HCT116 (cell line): ENCODE results near the gene RECK. TPM values are rescaled to one million over a fixed set of nuclear protein-coding genes. Genes with fewer than 3 reads are reported as not detected.

Experiments
- ATAC-seq: fragments of 200-7000 bp; cut with Tn5 transposase; 2 replicates; pipeline ENCODE4 v1.9.1; 2020; ENCODE audit warnings: mild to moderate bottlenecking, moderate library complexity
- BruUV-seq: library from RNA; stranded (reverse); fragments of 400-500 nt; replicated peaks from 2 replicates; lab custom pipeline; 2021; lab: Mats Ljungman, UMichigan
- CTCF ChIA-PET: fragments of 300-600 bp; sonication (Branson Sonifier 250); formaldehyde crosslinking; loops from one replicate; lab custom pipeline; 2021; ENCODE audit warnings: antibody characterized with exemption; lab: Charles Lee
- POLR2A ChIA-PET: fragments of 300-600, 350-600 bp; sonication (Branson Sonifier 250); formaldehyde crosslinking; loops from one replicate; lab custom pipeline; 2021; ENCODE audit warnings: antibody characterized with exemption; lab: Charles Lee
- RAD21 ChIA-PET, 2 experiments: fragments of 300-600 bp; sonication (Branson Sonifier 250); formaldehyde crosslinking; loops; one replicate each; lab custom pipeline; 2023; ENCODE audit warnings: low total read pairs in 2 of 2; ENCODE audit not compliant: uncharacterized antibody in 2 of 2, unreplicated experiment in 2 of 2, low non-redundant PET in 1 of 2; lab: Charles Lee
- DNase-seq: peaks from one replicate; pipeline ENCODE4 v3.0.0-alpha.2; 2010; ENCODE audit warnings: low read depth, low spot score
- H2AFZ ChIP-seq: fragments of 200-600 bp; shearing (Covaris generic), sonication (generic); 2 replicates; pipeline ENCODE4 v1.6.1; 2017; ENCODE audit warnings: low read depth, mixed run types, mixed read lengths, antibody characterized with exemption, low read length; ENCODE audit not compliant: poor library complexity, severe bottlenecking
- H3K27ac ChIP-seq: 2 replicates; pipeline ENCODE4 v1.5.1; 2012; ENCODE audit warnings: low read depth, low read length
- H3K27me3 ChIP-seq: fragments of 200-600 bp; sonication (generic); 2 replicates; pipeline ENCODE4 v1.6.1; 2016; ENCODE audit warnings: mixed run types, low read length, mixed read lengths; ENCODE audit not compliant: insufficient read depth
- H3K36me3 ChIP-seq, 2 experiments: fragments of 200-500 bp in 1 of 2; fragments of 200-600 bp in 1 of 2; sonication (Bioruptor generic) in 1 of 2; sonication (generic) in 1 of 2; 2 replicates each; pipeline versions ENCODE4 v1.5.1 to v1.6.1; 2014 to 2016; ENCODE audit warnings: low read length in 2 of 2, inconsistent platforms in 1 of 2, mixed read lengths in 1 of 2, mixed run types in 1 of 2; ENCODE audit not compliant: insufficient read depth in 2 of 2, control insufficient read depth in 1 of 2
- H3K4me1 ChIP-seq, 2 experiments: fragments of 200-600 bp in 1 of 2; sonication (generic) in 1 of 2; 2 replicates each; pipeline versions ENCODE4 v1.5.1 to v1.6.1; 2012 to 2017; ENCODE audit warnings: low read length in 2 of 2, inconsistent platforms in 1 of 2, mild to moderate bottlenecking in 1 of 2, mixed read lengths in 1 of 2, mixed run types in 1 of 2, moderate library complexity in 1 of 2; ENCODE audit not compliant: insufficient read depth in 2 of 2, control insufficient read depth in 1 of 2
- H3K4me2 ChIP-seq: fragments of 200-600 bp; sonication (generic); 2 replicates; pipeline ENCODE4 v1.6.1; 2017; ENCODE audit warnings: mixed run types, low read length, mixed read lengths
- H3K4me3 ChIP-seq, 2 experiments: fragments of 200-600 bp in 1 of 2; sonication (generic) in 1 of 2; replicated peaks in 1 of 2; 2 replicates each; pipeline ENCODE4 v1.5.1; 2011 to 2016; ENCODE audit warnings: low read length in 2 of 2, control low read depth in 1 of 2, low read depth in 1 of 2, mild to moderate bottlenecking in 1 of 2, mixed read lengths in 1 of 2, mixed run types in 1 of 2
- H3K79me2 ChIP-seq: fragments of 200-600 bp; sonication (generic); 2 replicates; pipeline ENCODE4 v1.6.1; 2017; ENCODE audit warnings: mild to moderate bottlenecking, mixed run types, low read length, moderate library complexity, mixed read lengths; ENCODE audit not compliant: insufficient read depth
- H3K9ac ChIP-seq: fragments of 200-600 bp; sonication (generic); 2 replicates; pipeline ENCODE4 v1.6.1; 2016; ENCODE audit warnings: low read length, mixed read lengths
- H3K9me2 ChIP-seq: fragments of 200-600 bp; sonication (generic), shearing (Covaris generic); 2 replicates; pipeline ENCODE4 v1.6.1; 2017; ENCODE audit warnings: mixed run types, mild to moderate bottlenecking, moderate library complexity; ENCODE audit not compliant: insufficient read depth
- H3K9me3 ChIP-seq, 2 experiments: fragments of 200-500 bp in 1 of 2; fragments of 200-600 bp in 1 of 2; sonication (Bioruptor generic) in 1 of 2; sonication (generic) in 1 of 2; 2 replicates each; pipeline ENCODE4 v1.6.1; 2014 to 2017; ENCODE audit warnings: low read length in 2 of 2, mixed read lengths in 2 of 2, inconsistent platforms in 1 of 2, low read depth in 1 of 2, mild to moderate bottlenecking in 1 of 2, mixed run types in 1 of 2, moderate library complexity in 1 of 2; ENCODE audit not compliant: control insufficient read depth in 1 of 2, insufficient read depth in 1 of 2
- H4K20me1 ChIP-seq: fragments of 200-600 bp; sonication (generic), shearing (Covaris generic); 2 replicates; pipeline ENCODE4 v1.6.1; 2017; ENCODE audit warnings: mixed run types, mild to moderate bottlenecking, moderate library complexity; ENCODE audit not compliant: insufficient read depth
- CBX3 ChIP-seq: IDR thresholded peaks from 2 replicates; pipeline ENCODE4 v1.6.1; 2012; ENCODE audit warnings: low read depth
- CEBPB ChIP-seq: IDR thresholded peaks from 2 replicates; pipeline ENCODE4 v1.6.1; 2012; ENCODE audit warnings: low read depth
- CTCF ChIP-seq, 3 experiments: fragments of 200-600 bp in 1 of 3; sonication (generic) in 1 of 3; IDR thresholded peaks in 2 of 3; conservative IDR thresholded peaks in 1 of 3; 2 replicates each; pipeline ENCODE4 v1.5.1; 2012 to 2017; ENCODE audit warnings: low read depth in 2 of 3, low read length in 2 of 3, antibody characterized with exemption in 1 of 3, borderline replicate concordance in 1 of 3, control low read depth in 1 of 3, mild to moderate bottlenecking in 1 of 3, mixed read lengths in 1 of 3, mixed run types in 1 of 3, moderate library complexity in 1 of 3; ENCODE audit not compliant: insufficient read depth in 1 of 3
- EGR1 ChIP-seq: IDR thresholded peaks from 2 replicates; pipeline ENCODE4 v1.6.1; 2012; ENCODE audit warnings: low read depth
- ELF1 ChIP-seq: IDR thresholded peaks from 2 replicates; pipeline ENCODE4 v1.6.1; 2012; ENCODE audit warnings: low read depth, borderline replicate concordance
- POLR2A ChIP-seq: IDR thresholded peaks from 2 replicates; pipeline ENCODE4 v1.7.0; 2011; ENCODE audit warnings: borderline replicate concordance; ENCODE audit not compliant: insufficient read depth, insufficient read length; ENCODE audit errors: extremely low read depth
- POLR2AphosphoS5 ChIP-seq: IDR thresholded peaks from 2 replicates; pipeline ENCODE4 v1.6.1; 2011; ENCODE audit warnings: mild to moderate bottlenecking, low read depth, low read length, moderate library complexity
- SRF ChIP-seq: IDR thresholded peaks from 2 replicates; pipeline ENCODE4 v1.6.1; 2012; ENCODE audit warnings: low read depth
- TCF7L2 ChIP-seq: IDR thresholded peaks from 2 replicates; pipeline ENCODE4 v1.7.0; 2011; ENCODE audit warnings: borderline replicate concordance, inconsistent platforms; ENCODE audit not compliant: insufficient read depth, insufficient read length; ENCODE audit errors: extremely low read depth
- intact Hi-C: fragments of 100-400 bp; cut with micrococcal nuclease; formaldehyde crosslinking; loops from 2 replicates; pipeline ENCODE4 v1.10.0; 2022
- total RNA-seq: library from RNA; stranded (reverse); gene quantifications from one replicate; pipeline ENCODE4 v1.2.1, GENCODE V29; 2021; ENCODE audit not compliant: unreplicated experiment

RECK gene
- total RNA-seq, 1 experiment from 2014 or later, result 3.8 TPM

DNA sequence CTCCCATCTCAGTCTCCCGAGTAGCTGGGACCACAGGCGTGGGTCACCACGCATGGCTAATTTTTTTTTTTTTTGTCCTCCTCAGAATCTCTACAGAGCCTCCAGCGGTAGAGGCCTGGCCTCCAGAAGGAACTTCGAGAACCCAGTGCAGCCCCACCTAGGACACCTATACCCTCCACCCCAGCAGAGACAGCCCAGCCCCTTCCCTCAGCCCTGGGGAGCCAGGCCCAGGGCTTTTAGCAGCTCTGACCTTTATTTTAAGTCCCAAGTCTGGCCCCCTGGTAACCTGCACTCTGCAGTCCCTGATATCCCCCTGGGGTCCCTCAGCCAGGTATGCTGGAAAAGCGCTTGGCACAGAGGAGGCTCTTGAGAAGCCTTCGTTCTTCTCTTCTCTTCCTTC lies 105.0 kb downstream of the RECK start (continued):
- TF ChIP-seq ELF1, result no peak

- intact Hi-C loops, result no loop called here
- no peak overlapping the region for H3K9ac ChIP-seq
- H3K4me2 ChIP-seq, result no peak overlapping the region
- CTCF ChIA-PET, result no interaction called here
- TF ChIP-seq CBX3, result no peak
- no peak for TF ChIP-seq SRF
- no peak for TF ChIP-seq POLR2AphosphoS5
- no peak for TF ChIP-seq TCF7L2
- TF ChIP-seq EGR1, result no peak
- TF ChIP-seq CEBPB, result no peak
- TF ChIP-seq CTCF (IDR thresholded peaks at IDR 0.05 in 2 of 3, conservative IDR thresholded peaks at IDR 0.05 in 1 of 3; ENCODE audit: borderline replicate concordance in 1 of 3, insufficient read depth in 1 of 3, low read depth in 2 of 3, low read length in 2 of 3), result no peak
- TF ChIP-seq POLR2A, result no peak
- BruUV-seq, result no TSS peak
- DNase-seq, result no peak
- ATAC-seq, result no peak
- H3K27me3 ChIP-seq, result no peaks in the 10 kb centered on the region
- H3K4me1 ChIP-seq, result peaks cover 0 to 2% of the 10 kb centered on the region in 2 experiments; a peak in 1 of 4 replicates
- H3K4me3 ChIP-seq, result no peak overlapping the region
- no peaks in the 10 kb centered on the region for H3K9me2 ChIP-seq
- no peaks in the 10 kb centered on the region for H4K20me1 ChIP-seq
- no peaks in the 10 kb centered on the region for H3K79me2 ChIP-seq
- no peak overlapping the region for H2AFZ ChIP-seq
- POLR2A ChIA-PET, result no interaction called here
- no peak overlapping the region for H3K27ac ChIP-seq
- RAD21 ChIA-PET, result no interaction called here
- H3K36me3 ChIP-seq, result no peaks in the 10 kb centered on the region
- H3K9me3 ChIP-seq, result peaks cover 0 to 3% of the 10 kb centered on the region in 2 experiments; a peak in 1 of 4 replicates
Observed at GRCh38 chr9:36142510-36143244, 106.0 kb downstream of the RECK start.
